Thyroid gland (tissue), 4 donors: ENCODE measurements around the gene ATG2A.

Experiments
- CTCF ChIP-seq, 6 experiments: fragments of 200-600 bp in 3 of 6; fragments of 450-650 bp in 3 of 6; sonication (generic) in 3 of 6; IDR thresholded peaks; one replicate each; pipeline ENCODE4 v1.5.1; 2016 to 2019; ENCODE audit warnings: antibody characterized with exemption in 6 of 6, mild to moderate bottlenecking in 2 of 6, inconsistent platforms in 1 of 6, moderate library complexity in 1 of 6
- POLR2A ChIP-seq, 2 donors: fragments of 450-650 bp; IDR thresholded peaks; one replicate each; pipeline ENCODE4 v1.6.1; 2017; ENCODE audit warnings: antibody characterized with exemption in 2 of 2, mild to moderate bottlenecking in 2 of 2, moderate library complexity in 1 of 2

- TF ChIP-seq POLR2A (IDR thresholded peaks at IDR 0.05) = no peak
- TF ChIP-seq CTCF (IDR thresholded peaks at IDR 0.05) = no peak
Measured at GRCh38 chr11:64883575-64883974, 33.4 kb downstream of the ATG2A start.
